GM18909 (cell line): ENCODE measurements around the gene FOXQ1.

Source experiments
- ATAC-seq: cut with Tn5 transposase; IDR thresholded peaks from one replicate; pipeline ENCODE4 v1.9.1; 2021; ENCODE audit warnings: mild to moderate bottlenecking; ENCODE audit not compliant: unreplicated experiment, poor library complexity

The FOXQ1 gene

DNA sequence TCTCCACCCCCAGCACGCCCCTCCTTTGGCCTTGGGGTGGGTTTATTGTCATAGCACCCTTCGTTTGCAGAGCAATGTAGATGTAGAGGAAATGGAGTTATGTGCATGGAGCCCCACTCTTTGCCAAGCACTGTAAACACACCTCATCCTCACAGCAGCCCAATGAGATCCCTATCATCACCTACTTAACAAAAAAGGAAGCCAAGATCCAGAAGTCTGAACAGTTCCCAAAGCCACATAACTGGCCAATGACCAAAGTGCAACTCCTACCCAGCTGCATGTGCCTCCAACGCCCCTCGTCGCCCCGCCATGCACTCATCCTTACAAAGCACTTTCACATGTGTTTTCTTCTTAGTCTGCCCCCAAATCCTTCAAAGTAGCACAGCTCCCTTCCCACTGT lies 21.8 kb upstream of the FOXQ1 start:
- ATAC-seq, result no peak

DNA sequence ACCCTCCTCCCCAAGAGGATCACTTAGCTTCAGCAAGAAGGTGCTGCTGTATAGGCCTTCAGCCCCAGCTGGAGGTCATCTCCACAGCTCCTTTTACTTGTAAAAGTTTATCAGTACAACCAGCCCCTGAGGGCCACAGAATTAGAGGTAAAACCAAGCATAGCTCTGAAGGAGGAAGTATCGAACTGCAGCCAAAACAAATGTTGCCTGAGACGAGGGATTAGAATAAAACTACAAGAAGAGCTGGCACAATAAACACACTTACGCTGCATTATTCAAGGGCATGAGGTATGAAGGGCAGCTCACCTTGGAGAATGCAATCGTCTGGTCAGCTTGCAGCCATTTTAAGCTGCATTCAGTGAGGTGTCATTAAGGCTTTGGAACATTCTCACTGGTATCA lies 21.1 kb upstream of the FOXQ1 start:
- no peak for ATAC-seq

DNA sequence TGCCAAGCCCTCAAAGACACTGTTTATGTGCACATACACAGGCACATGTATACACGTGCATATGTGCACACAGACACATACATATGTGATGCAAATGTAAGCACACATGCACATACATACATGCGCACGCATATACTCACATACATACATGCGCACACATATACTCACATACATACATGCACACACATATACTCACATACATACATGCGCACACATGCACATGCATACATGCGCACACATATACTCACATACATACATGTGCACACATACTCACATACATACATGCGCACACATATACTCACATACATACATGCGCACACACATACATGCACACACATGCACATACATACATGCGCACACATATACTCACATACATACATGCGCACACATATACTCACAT lies 20.5 kb upstream of the FOXQ1 start:
- ATAC-seq, result no peak

DNA sequence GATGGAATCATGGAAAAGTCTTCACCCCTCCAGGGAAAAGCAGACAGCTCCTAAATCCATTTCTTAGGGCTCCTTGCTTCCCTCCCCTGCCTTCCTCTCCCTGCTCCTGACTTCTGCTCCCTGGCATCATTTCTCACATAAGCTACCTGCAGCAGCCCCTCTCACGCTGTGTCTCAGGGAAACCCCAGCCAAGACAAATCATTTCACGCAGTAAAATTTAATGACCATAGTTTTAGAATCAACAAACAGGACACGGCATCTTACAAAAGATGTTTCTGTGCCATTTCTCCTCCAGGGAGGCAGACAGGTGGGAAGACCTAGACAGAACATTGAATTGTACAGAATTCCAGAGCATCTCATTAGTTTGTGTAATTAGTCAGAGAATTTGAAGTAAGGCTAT lies 16.5 kb upstream of the FOXQ1 start:
- ATAC-seq, result no peak

DNA sequence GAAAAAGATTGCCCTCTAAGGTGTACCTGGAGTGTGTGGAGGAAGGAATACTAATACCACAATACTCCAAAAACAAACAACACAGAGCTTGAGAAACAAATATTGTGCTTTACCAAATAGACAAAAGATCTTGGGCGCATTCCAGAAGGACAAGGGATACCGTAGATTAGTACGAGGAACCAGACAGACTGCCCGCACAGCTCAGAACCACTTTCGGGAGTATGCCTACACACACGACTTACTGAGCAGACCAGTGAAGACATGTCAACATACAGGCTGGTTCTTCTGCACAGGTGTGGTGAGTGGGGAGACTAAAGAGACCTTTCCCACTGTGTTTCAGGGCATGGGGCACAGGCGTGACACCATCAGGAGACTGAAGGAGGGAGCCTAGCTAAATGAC lies 15.8 kb upstream of the FOXQ1 start:
- no peak for ATAC-seq

DNA sequence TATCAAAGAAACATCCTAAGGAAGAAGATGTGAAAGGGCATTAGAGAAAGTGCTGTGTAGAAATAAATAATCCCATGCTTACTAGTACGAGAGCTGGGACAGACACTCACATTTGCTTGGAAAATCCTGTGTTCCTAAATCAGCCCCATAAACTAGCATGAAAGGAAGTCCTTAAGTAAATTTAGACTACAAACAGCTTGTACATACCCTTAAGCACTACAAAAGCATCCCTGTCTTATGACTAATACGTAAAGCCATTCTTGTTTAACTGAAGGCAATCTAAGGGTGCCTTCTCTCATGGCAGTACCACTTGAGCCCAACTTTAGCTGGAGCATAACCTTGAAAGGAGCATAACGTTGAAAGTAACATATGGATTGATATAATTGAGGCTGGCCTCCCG lies 15.4 kb upstream of the FOXQ1 start:
- no peak for ATAC-seq

DNA sequence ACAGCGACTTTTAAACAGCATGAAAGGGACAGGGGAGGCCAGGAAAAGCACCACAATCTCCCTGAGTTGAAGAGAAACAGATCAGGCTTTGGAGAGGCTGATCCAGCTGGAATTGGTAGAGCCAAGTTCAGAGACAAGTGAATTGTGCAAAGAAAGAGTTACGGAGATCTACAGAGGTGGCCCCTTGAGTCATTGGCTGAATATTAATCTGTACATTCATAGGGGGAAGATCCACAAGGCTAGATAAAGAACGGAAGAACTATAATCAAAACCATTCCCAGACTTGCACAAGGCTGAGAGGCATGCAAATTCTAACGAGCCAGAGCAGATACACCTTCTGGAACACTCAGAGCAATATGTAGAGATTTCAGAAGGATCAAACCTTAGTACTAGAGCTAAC lies 14.2 kb upstream of the FOXQ1 start:
- ATAC-seq, result no peak

DNA sequence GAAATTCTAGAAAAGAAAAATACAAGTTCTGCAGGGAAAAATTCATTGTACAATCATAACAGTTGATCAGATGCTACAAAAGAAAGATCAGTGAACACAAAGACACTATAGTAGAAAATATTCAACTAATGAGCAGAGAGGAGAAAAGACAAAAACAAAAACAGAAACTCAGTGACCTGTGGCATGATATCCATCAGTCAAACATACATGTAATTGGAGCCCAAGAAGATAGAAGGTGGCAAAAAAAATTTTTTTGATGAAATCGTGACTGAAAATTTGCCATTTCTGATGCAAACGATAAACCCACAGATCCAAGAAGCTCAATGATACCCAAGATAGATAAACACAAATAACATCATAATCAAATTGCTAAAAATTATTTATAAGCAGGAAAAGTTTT lies 13.1 kb upstream of the FOXQ1 start:
- no peak for ATAC-seq

DNA sequence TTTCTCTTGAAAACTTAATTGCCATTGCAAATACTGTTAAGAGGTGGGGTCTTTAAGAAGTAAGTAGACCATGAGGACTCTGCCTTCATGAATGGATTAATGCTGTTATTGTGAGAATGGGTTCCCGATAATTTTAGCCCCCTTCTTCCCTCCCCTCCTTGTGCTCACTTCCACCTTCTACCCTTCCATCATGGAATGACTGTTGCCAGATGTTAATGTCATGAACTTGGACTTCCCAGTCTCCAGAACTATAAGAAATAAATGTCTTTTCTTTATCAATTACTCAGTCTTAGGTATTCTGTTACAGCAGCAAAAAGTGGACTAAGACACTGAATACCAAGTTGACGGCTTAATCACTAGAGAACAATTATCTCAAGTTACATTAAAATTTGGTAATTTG lies 5.8 kb upstream of the FOXQ1 start:
- no peak for ATAC-seq

DNA sequence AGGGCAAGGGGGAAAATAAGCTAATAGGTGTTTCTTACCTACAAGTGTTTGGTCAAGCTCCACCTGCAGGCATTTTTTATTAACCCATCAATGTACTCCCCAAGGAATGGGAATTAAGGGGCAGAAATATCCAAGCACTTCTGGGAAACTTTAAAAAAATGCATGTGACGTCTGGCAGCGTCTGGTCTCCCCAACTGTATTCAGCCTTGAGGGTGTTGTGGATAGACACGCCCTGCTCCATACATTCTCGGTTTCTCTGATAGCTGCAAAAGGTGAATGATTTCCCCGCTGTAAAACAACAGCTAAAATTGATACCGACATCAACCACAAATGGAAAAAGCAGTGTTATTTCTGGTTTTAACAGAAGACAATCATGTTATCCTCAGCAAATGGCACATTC lies 2.5 kb upstream of the FOXQ1 start:
- no peak for ATAC-seq

DNA sequence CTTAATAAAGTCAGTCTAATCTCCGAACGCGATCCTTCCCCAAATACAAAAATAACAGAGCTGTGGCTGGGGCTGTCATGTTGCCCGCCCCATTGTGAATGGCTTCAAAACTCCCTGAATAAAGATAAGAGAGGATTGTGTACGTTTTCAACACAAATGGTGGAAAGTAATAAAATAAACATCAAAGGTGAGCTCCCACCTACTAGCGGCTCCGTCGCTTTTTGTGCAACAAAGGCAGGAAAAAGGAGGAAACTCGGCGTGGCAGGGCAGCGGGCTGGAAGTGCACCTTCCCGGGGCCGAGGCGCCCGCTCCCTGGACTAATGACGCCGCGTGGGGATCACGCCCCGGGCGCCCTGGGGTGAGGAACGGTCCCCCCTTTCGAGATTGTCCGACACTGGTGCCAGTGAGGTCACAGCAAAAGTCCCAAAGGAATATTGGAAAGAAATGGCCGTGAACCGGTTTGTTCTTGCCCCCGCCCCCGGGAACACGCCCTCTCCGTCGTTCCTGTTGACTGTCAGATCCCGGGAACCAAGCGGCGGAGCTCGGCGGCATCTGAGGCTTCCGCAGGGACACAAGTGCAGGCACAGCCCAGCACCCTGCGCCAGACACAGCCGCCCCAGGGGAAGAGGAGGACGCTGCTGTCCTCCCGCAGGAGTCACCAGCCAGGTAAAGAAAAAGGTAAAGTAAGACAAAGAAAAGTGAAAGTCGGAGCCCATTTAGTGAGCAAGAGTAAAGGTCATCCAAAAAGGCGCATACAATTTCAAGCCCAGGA lies 1.1 kb upstream of the FOXQ1 start:
- no peak for ATAC-seq

DNA sequence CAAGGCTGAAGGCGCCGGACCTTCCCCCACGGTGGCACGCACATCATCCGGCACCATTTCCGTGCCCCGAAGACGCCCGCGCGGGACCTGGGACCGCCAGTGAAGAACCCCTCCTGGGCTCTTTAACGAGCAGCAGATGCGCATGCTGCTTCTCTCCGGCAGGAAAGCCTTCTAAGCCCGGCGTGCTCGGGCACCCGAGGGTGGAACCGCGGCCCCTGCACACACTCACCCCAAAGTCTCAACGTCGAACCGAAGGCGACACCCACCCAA lies 240 bp downstream of the FOXQ1 start:
- ATAC-seq, result no peak

DNA sequence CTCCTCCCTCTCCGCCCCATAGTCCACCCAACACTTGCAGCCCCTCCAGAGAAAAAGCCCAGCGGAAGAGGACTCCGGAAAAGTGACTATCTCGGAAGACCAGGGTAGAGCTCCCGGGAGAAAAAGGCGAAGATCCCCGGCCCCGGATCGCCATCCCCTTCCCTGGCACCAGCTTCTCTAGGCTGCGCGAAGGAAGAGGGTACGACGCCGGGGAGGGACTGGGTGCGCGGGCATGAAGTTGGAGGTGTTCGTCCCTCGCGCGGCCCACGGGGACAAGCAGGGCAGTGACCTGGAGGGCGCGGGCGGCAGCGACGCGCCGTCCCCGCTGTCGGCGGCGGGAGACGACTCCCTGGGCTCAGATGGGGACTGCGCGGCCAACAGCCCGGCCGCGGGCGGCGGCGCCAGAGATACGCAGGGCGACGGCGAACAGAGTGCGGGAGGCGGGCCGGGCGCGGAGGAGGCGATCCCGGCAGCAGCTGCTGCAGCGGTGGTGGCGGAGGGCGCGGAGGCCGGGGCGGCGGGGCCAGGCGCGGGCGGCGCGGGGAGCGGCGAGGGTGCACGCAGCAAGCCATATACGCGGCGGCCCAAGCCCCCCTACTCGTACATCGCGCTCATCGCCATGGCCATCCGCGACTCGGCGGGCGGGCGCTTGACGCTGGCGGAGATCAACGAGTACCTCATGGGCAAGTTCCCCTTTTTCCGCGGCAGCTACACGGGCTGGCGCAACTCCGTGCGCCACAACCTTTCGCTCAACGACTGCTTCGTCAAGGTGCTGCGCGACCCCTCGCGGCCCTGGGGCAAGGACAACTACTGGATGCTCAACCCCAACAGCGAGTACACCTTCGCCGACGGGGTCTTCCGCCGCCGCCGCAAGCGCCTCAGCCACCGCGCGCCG lies 822 bp downstream of the FOXQ1 start:
- no peak for ATAC-seq

DNA sequence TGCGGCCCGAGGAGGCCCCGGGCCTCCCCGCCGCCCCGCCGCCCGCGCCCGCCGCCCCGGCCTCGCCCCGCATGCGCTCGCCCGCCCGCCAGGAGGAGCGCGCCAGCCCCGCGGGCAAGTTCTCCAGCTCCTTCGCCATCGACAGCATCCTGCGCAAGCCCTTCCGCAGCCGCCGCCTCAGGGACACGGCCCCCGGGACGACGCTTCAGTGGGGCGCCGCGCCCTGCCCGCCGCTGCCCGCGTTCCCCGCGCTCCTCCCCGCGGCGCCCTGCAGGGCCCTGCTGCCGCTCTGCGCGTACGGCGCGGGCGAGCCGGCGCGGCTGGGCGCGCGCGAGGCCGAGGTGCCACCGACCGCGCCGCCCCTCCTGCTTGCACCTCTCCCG lies 1.5 kb downstream of the FOXQ1 start:
- no peak for ATAC-seq

DNA sequence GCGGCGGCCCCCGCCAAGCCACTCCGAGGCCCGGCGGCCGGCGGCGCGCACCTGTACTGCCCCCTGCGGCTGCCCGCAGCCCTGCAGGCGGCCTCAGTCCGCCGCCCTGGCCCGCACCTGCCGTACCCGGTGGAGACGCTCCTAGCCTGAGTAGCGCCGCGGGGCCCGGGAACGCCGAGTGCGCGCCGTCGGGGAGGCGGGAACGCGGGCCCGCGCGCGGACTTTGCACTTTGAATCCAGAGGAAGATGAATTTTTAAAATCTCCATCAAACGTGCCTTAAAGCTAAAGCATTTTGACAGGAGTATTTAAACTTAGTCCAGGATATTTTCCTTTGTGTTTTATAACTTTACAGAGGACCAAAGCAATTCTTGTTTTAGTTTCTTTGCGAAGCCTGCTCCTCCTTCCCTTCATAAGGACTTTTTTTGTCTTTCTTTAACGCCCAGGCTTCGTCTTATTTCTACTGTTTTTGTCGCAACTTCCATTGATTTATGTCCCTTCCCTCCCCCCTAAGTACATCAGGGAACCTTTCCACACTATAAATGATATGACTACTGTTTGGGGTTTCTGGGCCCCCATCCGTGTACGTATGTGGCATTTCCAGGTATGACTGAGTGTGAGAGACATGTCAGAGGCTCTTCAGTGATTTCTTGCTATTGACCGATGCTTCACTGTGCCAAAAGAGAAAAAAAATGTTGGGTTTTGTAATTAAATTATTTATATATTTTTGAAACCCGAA lies 2.0 kb downstream of the FOXQ1 start:
- no peak for ATAC-seq

DNA sequence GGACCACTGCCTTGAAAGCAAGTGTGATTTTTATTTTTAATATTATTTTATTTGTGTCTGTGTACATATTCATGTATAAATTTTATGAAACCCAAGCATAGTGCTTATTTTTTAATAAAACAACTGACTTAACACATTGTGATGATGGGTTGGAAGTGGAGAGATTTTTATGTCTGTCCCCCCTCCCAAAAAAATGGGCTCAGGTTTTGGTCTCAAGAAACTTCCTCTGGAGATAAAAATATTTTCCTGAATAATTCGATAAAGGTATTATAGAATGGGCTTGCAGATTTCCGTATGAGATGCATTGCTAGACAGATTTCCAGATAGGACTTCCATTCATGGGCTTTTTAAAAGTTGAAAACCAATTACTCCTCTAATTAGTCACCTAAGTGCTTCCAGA lies 2.7 kb downstream of the FOXQ1 start:
- ATAC-seq, result no peak

DNA sequence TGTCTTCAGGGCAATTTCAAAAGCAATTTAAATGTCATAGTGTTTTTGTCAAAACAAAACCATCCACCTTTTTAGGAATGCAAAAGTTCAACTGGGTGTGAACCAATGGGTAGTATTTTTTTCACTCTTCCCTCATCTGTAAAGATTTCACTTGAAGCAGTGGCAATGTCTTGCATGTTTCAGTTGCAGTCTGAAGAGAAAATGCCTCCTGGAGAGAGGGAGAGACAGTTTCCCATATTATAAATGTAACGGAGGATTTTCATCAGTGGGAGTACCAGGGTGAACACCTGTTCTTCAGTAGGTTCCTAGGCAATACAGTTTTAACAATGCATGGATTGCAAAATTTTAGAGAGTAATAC lies 3.3 kb downstream of the FOXQ1 start:
- ATAC-seq, result no peak

DNA sequence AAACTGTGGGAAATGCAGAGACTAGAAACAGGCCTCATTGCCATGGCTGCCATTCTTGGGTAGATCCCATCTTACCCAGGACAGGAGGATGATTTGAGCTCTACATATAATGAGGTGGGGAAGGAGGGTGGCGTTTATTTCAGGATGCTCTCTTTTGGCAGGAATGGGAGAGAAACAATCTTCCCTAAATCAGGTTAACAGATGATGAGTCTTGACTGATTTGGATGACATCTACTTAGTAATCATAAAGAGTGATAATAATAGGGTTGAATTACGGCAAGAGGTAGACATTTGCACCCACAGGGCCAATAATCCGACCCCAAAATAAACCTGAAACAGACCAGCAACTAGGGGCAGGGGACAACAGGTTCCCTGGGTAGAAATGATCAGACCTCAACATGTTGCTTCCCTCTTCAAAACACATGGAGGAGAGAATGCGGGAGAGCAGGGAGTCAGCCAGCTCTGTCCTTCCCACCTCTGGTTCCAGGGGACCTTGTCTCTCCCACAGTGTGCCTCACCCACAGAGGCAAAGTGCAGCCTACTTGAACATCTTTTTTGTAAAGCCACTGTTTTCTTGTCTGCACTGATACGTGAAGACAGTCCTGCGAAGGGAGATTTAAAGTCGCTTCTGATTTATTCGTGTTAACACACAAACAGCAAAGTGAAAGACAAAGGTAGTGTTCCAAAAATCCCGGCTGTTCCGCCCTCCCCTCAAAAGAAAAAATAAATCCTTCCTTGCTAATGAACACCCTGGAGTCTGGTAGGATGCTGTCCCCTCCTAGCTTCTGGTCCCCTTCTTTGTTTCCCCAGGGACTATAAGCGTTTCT lies 3.9 kb downstream of the FOXQ1 start:
- ATAC-seq, result no peak

DNA sequence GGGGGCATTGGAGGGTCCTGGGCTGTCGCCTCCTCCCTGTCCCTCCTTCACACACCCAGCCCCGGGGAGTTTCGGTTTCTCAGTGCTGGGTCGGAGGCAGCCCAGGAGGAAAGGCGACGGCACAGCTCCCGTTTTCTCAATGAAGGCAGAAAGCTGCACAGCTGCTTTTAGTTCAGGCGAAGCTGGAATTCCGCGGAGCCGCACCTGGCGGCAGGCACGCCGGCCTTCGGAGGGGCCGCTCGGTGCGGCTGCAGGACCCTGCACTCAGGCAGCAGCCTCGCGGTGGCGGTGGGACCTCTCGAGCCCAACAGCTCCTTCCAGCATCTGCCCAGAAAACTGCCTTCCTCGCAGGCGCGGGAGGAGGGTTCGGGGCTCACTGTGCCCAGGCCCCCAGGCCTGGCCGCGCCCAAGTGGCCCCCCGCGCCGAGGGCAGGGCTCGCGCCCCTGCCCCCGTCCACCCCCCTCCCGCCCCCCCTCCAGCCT lies 4.6 kb downstream of the FOXQ1 start:
- ATAC-seq, result no peak

DNA sequence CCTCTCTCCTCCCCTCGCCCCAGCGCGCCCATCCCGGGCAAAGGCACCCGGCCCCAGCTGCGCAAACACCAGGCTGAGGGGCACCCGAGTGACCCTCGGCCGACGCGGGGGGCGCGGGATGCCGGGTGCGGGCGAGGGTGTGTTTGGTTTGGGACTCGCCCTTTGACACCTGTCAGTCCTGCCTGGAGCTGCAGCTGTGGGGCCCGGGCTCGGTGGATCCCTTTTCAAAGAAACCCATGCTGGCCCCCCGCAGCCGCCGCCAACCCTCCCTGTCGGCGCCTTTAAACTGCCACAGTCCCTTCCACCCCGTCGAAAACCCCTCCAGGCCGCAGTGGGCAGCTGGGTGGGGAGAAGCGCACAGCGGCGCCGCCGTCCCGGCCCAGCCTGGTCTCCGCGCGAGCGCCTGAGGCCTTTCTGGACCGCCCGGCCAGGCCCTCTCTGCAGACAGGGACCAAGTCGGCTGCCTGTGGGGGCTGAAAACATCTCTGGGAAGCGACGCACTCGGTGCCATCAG lies 5.5 kb downstream of the FOXQ1 start:
- ATAC-seq, result no peak
